ENCODE measurements around the gene DYNC1I1. TPM values are rescaled to one million over a fixed set of nuclear protein-coding genes. Genes with fewer than 3 reads are reported as not detected.

Gene DYNC1I1
- total RNA-seq, 1 donor from 2014 or later: 0.79 TPM

DNA sequence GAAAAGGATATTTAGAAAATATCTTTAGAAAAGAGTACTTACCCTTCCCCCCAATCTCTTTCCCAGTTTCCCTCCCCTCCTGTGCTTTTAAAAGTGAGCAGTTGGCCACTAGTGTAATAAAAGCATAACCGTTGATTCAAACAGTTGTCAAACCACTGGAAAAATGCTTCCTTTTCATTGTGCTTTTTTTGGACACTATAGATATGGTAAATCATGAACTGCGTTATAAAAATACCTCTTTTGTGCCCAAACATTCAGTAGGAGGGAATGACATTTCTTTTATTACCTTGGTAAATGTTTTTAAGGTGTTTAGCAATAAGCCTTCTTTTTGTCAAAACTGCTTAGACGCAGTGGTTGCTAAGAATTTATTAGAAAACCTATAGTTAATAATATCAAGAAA, 317.2 kb downstream of the DYNC1I1 start:
- H3K27ac ChIP-seq: no peak overlapping the region
- H3K79me2 ChIP-seq (ENCODE audit: low read depth): no peaks in the 10 kb centered on the region
- Mint-ChIP-seq H3K4me3 (no peak overlapping the region), H3K27me3 (ENCODE audit: insufficient read depth, low read depth) (no peaks in the 10 kb centered on the region), H3K4me1 (no peaks in the 10 kb centered on the region), H3K27ac (no peak overlapping the region), H3K9me3 (no peaks in the 10 kb centered on the region), H3K36me3 (no peaks in the 10 kb centered on the region)
- no peak for DNase-seq (ENCODE audit: low spot score)
- no peak overlapping the region for H3K9ac ChIP-seq
- H3K9me3 ChIP-seq (ENCODE audit: low read depth): no peaks in the 10 kb centered on the region
- TF ChIP-seq EZH2 (IDR thresholded peaks at IDR 0.05) (no peak), CTCF (IDR thresholded peaks at IDR 0.05) (no peak), EZH2phosphoT487 (IDR thresholded peaks at IDR 0.05) (no peak)
- H3K4me1 ChIP-seq: no peaks in the 10 kb centered on the region
- no peak overlapping the region for H3K4me3 ChIP-seq
- no peaks in the 10 kb centered on the region for H4K20me1 ChIP-seq (ENCODE audit: low read depth)
- H2AFZ ChIP-seq (replicated peaks): no peak overlapping the region
- H3F3A ChIP-seq (ENCODE audit: low read depth): no peaks in the 10 kb centered on the region
- H3K27me3 ChIP-seq: no peaks in the 10 kb centered on the region
- H3K4me2 ChIP-seq: no peak overlapping the region
- no peaks in the 10 kb centered on the region for H3K36me3 ChIP-seq

GRCh38 chr7:96090756-96091155, 318.4 kb downstream of the DYNC1I1 start:
- H3K4me3 Mint-ChIP-seq: no peak overlapping the region

DNA sequence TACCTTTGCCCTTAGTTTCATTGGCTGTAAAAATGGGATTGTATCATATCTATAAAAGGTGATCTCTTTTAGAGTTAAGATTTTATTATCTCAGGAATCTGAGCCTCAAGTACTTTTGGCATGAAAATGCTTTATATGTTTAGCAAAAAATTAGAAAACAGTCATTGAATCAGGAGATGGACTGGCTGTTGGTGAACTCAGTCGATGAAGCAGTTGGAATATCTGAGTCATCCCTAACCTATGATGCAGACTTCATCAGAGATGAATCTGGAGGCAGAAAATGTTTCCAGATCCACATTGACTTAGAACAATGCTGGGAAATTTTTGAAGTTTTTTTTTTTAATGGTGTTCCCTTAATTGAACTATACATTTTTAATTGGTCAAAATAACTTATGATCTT, 321.1 kb downstream of the DYNC1I1 start:
- Mint-ChIP-seq H3K4me3 (no peak overlapping the region), H3K9me3 (no peaks in the 10 kb centered on the region), H3K4me1 (no peaks in the 10 kb centered on the region), H3K27ac (no peak overlapping the region), H3K36me3 (no peaks in the 10 kb centered on the region), H3K27me3 (ENCODE audit: insufficient read depth, low read depth) (no peaks in the 10 kb centered on the region)
- TF ChIP-seq EZH2 (IDR thresholded peaks at IDR 0.05): no peak
- no peaks in the 10 kb centered on the region for H3K79me2 ChIP-seq (ENCODE audit: low read depth)
- no peak overlapping the region for H2AFZ ChIP-seq (replicated peaks)
- no peak overlapping the region for H3K4me2 ChIP-seq
- H3K4me1 ChIP-seq: no peaks in the 10 kb centered on the region
- H3K36me3 ChIP-seq: no peaks in the 10 kb centered on the region
- DNase-seq (ENCODE audit: low spot score): no peak
- no peak overlapping the region for H3K4me3 ChIP-seq
- no peak overlapping the region for H3K27ac ChIP-seq
- H3K9me3 ChIP-seq (ENCODE audit: low read depth): no peaks in the 10 kb centered on the region
- H3F3A ChIP-seq (ENCODE audit: low read depth): no peaks in the 10 kb centered on the region
- H3K27me3 ChIP-seq: no peaks in the 10 kb centered on the region
- H3K9ac ChIP-seq: no peak overlapping the region
- no peaks in the 10 kb centered on the region for H4K20me1 ChIP-seq (ENCODE audit: low read depth)

More at GRCh38 chr7:96090756-96091155, 318.4 kb downstream of the DYNC1I1 start:
- Histone ChIP-seq H3K9me3 (ENCODE audit: low read depth) (no peaks in the 10 kb centered on the region), H3K9ac (no peak overlapping the region), H4K20me1 (ENCODE audit: low read depth) (no peaks in the 10 kb centered on the region), H3K27me3 (no peaks in the 10 kb centered on the region), H3K27ac (no peak overlapping the region), H3K4me1 (no peaks in the 10 kb centered on the region), H3K4me3 (no peak overlapping the region), H3F3A (ENCODE audit: low read depth) (no peaks in the 10 kb centered on the region), H3K4me2 (no peak overlapping the region), H3K36me3 (no peaks in the 10 kb centered on the region), H2AFZ (replicated peaks) (no peak overlapping the region), H3K79me2 (ENCODE audit: low read depth) (no peaks in the 10 kb centered on the region)
- H3K36me3 Mint-ChIP-seq: no peaks in the 10 kb centered on the region
- DNase-seq (ENCODE audit: low spot score): no peak
- H3K4me1 Mint-ChIP-seq: no peaks in the 10 kb centered on the region
- H3K9me3 Mint-ChIP-seq: no peaks in the 10 kb centered on the region
- H3K27me3 Mint-ChIP-seq (ENCODE audit: insufficient read depth, low read depth): no peaks in the 10 kb centered on the region
- TF ChIP-seq EZH2phosphoT487 (IDR thresholded peaks at IDR 0.05) (no peak), CTCF (IDR thresholded peaks at IDR 0.05) (no peak), EZH2 (IDR thresholded peaks at IDR 0.05) (no peak)
- no peak overlapping the region for H3K27ac Mint-ChIP-seq

DNA sequence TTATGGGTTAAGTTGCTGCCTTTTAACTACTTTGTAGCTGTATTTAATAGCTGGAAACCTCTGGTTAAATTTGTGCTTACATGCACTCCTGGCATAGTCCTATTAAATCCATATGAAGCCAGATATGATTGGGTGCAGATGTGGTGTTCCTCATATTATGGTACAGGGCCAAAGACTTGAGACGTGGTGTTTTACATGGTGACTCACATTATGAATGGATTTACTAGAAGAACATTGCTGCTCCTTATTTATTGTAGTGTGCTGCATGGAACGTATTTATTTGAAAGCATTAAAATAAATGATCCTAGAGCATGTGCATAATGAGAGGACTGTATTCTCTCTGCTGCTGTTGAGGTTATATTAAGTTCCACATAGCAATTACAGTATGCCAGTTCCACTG, 325.5 kb downstream of the DYNC1I1 start:
- H2AFZ ChIP-seq (replicated peaks): no peak overlapping the region
- no peaks in the 10 kb centered on the region for H3K27me3 Mint-ChIP-seq (ENCODE audit: insufficient read depth, low read depth)
- H3K36me3 ChIP-seq: no peaks in the 10 kb centered on the region
- H3K27ac Mint-ChIP-seq: no peak overlapping the region
- no peaks in the 10 kb centered on the region for H3K9me3 ChIP-seq (ENCODE audit: low read depth)
- H3K36me3 Mint-ChIP-seq: no peaks in the 10 kb centered on the region
- H3F3A ChIP-seq (ENCODE audit: low read depth): no peaks in the 10 kb centered on the region
- H3K4me2 ChIP-seq: no peak overlapping the region
- no peaks in the 10 kb centered on the region for H3K4me1 Mint-ChIP-seq
- H3K27ac ChIP-seq: no peak overlapping the region
- no peak for DNase-seq (ENCODE audit: low spot score)
- no peak overlapping the region for H3K9ac ChIP-seq
- H3K4me3 Mint-ChIP-seq: no peak overlapping the region
- no peaks in the 10 kb centered on the region for H4K20me1 ChIP-seq (ENCODE audit: low read depth)
- H3K79me2 ChIP-seq (ENCODE audit: low read depth): no peaks in the 10 kb centered on the region
- no peaks in the 10 kb centered on the region for H3K27me3 ChIP-seq
- TF ChIP-seq EZH2 (IDR thresholded peaks at IDR 0.05): no peak
- no peak for TF ChIP-seq CTCF (IDR thresholded peaks at IDR 0.05)
- no peak for TF ChIP-seq EZH2phosphoT487 (IDR thresholded peaks at IDR 0.05)
- H3K4me3 ChIP-seq: no peak overlapping the region
- H3K9me3 Mint-ChIP-seq: no peaks in the 10 kb centered on the region
- H3K4me1 ChIP-seq: no peaks in the 10 kb centered on the region
